Measurements from ENCODE around the gene ZNHIT2. TPM values are rescaled to one million over a fixed set of nuclear protein-coding genes. Genes with fewer than 3 reads are reported as not detected.

Gene ZNHIT2
- polyA plus RNA-seq (2.6 to 6.6 TPM (median 3.4 TPM) in 3 replicates), polyA minus RNA-seq (1.2 to 1.6 TPM (median 1.4 TPM) in 3 replicates)
- polyA plus RNA-seq (2011; ENCODE audit: low read depth), result 2.2 TPM
- 1.5 and 6.6 TPM in 2 replicates for polyA plus RNA-seq (2011; cell fraction: cytosol; rRNA removed)
- 2.3 and 4.0 TPM in 2 replicates for polyA plus RNA-seq (2011; cell fraction: nucleus; rRNA removed)
- 7.5 and 11.2 TPM in 2 replicates for polyA plus RNA-seq (2012; ENCODE audit: low replicate concordance)
- 22.6 TPM for polyA minus RNA-seq (2011; cell fraction: cytosol; rRNA and poly(A)+ RNA removed)
- polyA minus RNA-seq (2011; cell fraction: nucleus; rRNA and poly(A)+ RNA removed), result 2.9 and 4.1 TPM in 2 replicates

DNA sequence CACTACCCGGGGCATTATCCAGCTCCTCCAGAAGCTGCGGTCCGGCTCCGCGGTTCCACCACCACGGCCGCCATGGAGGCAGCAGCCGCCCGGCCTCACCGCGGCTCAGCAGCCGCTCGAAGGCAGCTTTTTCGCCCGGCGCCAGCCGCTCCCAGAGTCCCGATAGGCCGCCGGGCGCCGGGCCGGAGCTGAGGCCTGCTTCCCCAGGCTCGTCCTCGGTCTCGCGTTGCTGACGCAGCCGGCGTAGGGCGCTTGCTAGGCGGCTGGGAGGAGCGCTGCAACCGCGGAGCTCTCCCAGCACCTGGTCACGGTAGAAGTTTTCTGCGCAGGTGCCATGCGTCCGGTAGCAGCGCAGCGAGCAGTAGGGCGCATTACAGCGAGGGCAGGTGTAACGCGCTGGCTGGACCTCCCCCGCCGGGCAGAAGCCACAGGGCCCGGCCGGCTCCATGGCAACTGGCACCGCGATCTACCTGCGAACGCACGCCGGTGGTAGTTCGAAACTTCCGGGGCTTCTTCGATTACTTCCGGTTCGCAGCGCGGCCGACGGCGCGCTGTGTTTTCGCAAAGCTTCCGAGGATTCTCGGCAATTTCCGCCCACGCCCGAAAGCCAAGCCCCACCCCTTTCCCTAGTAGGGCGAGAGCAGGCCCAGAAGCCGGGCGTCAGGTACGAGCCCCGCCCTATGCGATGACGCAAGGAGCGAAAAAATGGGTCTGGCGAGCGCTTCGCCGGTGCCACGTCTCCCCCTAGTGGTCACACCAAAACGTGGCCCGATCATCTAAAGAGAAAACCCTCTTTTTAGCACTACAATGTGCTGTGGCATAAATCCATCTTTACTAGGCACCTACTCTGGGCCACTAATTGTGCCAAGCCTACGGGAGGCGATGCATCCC lies at the start of gene ZNHIT2:
TSS of gene ZNHIT2 (minus strand) at position 496 of the 891 bp plus-strand sequence. CDS start at position 448, 48 bp downstream.
- DNase-seq (ENCODE audit: low read depth, low spot score) (peak; percentile 91), FAIRE-seq (peak; percentile 44)
- peaks cover 44% of the 10 kb centered on the region for H3K79me2 ChIP-seq (ENCODE audit: control insufficient read depth, insufficient read depth, low read length)
- H3K36me3 ChIP-seq (ENCODE audit: control insufficient read depth in 2 of 2, extremely low read depth in 1 of 2, insufficient read depth in 2 of 2, low read length in 2 of 2), result peaks cover 17 to 33% of the 10 kb centered on the region in 2 experiments
- H3K27ac ChIP-seq (ENCODE audit: control insufficient read depth, insufficient read depth, low read length), result peak within 1 kb of the TSS; percentile 82
- peak within 1 kb of the TSS; percentile 89 for H3K9ac ChIP-seq (ENCODE audit: control insufficient read depth, extremely low read depth, insufficient read depth, low read length)
- dilution Hi-C loops (cut with MboI; ENCODE audit: extremely low pct_ligation_motif_present, low sequenced_read_pairs), result no loop called here
- H3K4me1 ChIP-seq (ENCODE audit: control insufficient read depth, extremely low read depth, insufficient read depth, low read length), result peaks cover 35% of the 10 kb centered on the region
- H3K9me1 ChIP-seq (ENCODE audit: control insufficient read depth, extremely low read depth, insufficient read depth, low read length), result peaks cover 2% of the 10 kb centered on the region
- no peak within 1 kb of the TSS for H2AFZ ChIP-seq (ENCODE audit: control insufficient read depth, low read length)
- no peaks in the 10 kb centered on the region for H3K9me3 ChIP-seq (ENCODE audit: control insufficient read depth, low read depth, low read length)
- peak within 1 kb of the TSS; percentile 63 to 82 (median 76) for H3K4me3 ChIP-seq (ENCODE audit: control insufficient read depth in 2 of 3, extremely low read depth in 1 of 3, insufficient read depth in 2 of 3, low read depth in 1 of 3, low read length in 3 of 3)
- H4K20me1 ChIP-seq (ENCODE audit: control insufficient read depth, extremely low read depth, insufficient read depth, low read length), result no peaks in the 10 kb centered on the region
- H3K27me3 ChIP-seq (ENCODE audit: control insufficient read depth, extremely low read depth, insufficient read depth, low read length), result no peaks in the 10 kb centered on the region
- peak within 1 kb of the TSS; percentile 78 for H3K4me2 ChIP-seq (ENCODE audit: control insufficient read depth, extremely low read depth, insufficient read depth, low read depth, low read length)
- no peak for TF ChIP-seq EZH2 (IDR thresholded peaks at IDR 0.05; ENCODE audit: low read length)
- TF ChIP-seq, protein P1, sequence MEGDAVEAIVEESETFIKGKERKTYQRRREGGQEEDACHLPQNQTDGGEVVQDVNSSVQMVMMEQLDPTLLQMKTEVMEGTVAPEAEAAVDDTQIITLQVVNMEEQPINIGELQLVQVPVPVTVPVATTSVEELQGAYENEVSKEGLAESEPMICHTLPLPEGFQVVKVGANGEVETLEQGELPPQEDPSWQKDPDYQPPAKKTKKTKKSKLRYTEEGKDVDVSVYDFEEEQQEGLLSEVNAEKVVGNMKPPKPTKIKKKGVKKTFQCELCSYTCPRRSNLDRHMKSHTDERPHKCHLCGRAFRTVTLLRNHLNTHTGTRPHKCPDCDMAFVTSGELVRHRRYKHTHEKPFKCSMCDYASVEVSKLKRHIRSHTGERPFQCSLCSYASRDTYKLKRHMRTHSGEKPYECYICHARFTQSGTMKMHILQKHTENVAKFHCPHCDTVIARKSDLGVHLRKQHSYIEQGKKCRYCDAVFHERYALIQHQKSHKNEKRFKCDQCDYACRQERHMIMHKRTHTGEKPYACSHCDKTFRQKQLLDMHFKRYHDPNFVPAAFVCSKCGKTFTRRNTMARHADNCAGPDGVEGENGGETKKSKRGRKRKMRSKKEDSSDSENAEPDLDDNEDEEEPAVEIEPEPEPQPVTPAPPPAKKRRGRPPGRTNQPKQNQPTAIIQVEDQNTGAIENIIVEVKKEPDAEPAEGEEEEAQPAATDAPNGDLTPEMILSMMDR (optimal IDR thresholded peaks at IDR 0.05 in 1 of 3, IDR thresholded peaks at IDR 0.05 in 1 of 3, conservative IDR thresholded peaks at IDR 0.05 in 1 of 3; ENCODE audit: extremely low read depth in 1 of 3, insufficient read depth in 2 of 3, low read length in 3 of 3), result peak; percentile 90 to 94 (median 93)

DNA sequence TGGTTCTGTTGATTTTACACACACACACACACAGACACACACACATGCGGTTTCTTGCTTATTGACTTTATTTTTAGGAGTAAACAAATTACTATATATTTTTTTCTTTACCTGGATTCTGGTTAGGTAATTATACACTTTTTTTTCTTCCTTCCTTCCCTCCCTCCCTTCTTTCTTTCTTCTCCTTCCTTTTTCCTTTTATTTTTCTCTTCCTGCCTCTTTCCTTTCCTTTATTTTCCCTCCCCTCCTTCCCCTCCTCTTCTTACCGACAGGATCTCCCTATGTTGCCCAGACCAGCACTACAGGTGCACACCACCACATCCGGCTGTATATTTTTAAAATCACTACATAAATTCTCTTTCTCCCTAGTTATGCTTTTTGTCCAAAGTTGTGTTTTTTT lies 49.4 kb upstream of the ZNHIT2 start:
- H3K4me2 ChIP-seq (ENCODE audit: control insufficient read depth, extremely low read depth, insufficient read depth, low read depth, low read length), result no peak overlapping the region
- FAIRE-seq, result no peak
- no peak for DNase-seq (ENCODE audit: low read depth, low spot score)
- no peaks in the 10 kb centered on the region for H3K9me3 ChIP-seq (ENCODE audit: control insufficient read depth, low read depth, low read length)
- H3K9me1 ChIP-seq (ENCODE audit: control insufficient read depth, extremely low read depth, insufficient read depth, low read length), result no peaks in the 10 kb centered on the region
- dilution Hi-C loops (cut with MboI; ENCODE audit: extremely low pct_ligation_motif_present, low sequenced_read_pairs), result no loop called here
- H3K27ac ChIP-seq (ENCODE audit: control insufficient read depth, insufficient read depth, low read length), result no peak overlapping the region
- H3K9ac ChIP-seq (ENCODE audit: control insufficient read depth, extremely low read depth, insufficient read depth, low read length), result no peak overlapping the region
- no peak overlapping the region for H2AFZ ChIP-seq (ENCODE audit: control insufficient read depth, low read length)
- H3K4me3 ChIP-seq (ENCODE audit: control insufficient read depth in 2 of 3, extremely low read depth in 1 of 3, insufficient read depth in 2 of 3, low read depth in 1 of 3, low read length in 3 of 3), result no peak overlapping the region
- no peaks in the 10 kb centered on the region for H4K20me1 ChIP-seq (ENCODE audit: control insufficient read depth, extremely low read depth, insufficient read depth, low read length)
- no peaks in the 10 kb centered on the region for H3K27me3 ChIP-seq (ENCODE audit: control insufficient read depth, extremely low read depth, insufficient read depth, low read length)
- no peaks in the 10 kb centered on the region for H3K36me3 ChIP-seq (ENCODE audit: control insufficient read depth in 2 of 2, extremely low read depth in 1 of 2, insufficient read depth in 2 of 2, low read length in 2 of 2)
- no peaks in the 10 kb centered on the region for H3K4me1 ChIP-seq (ENCODE audit: control insufficient read depth, extremely low read depth, insufficient read depth, low read length)
- TF ChIP-seq, protein P1 (optimal IDR thresholded peaks at IDR 0.05 in 1 of 3, IDR thresholded peaks at IDR 0.05 in 1 of 3, conservative IDR thresholded peaks at IDR 0.05 in 1 of 3; ENCODE audit: extremely low read depth in 1 of 3, insufficient read depth in 2 of 3, low read length in 3 of 3), result no peak
- no peak for TF ChIP-seq EZH2 (IDR thresholded peaks at IDR 0.05; ENCODE audit: low read length)
- H3K79me2 ChIP-seq (ENCODE audit: control insufficient read depth, insufficient read depth, low read length), result no peaks in the 10 kb centered on the region
